K562 (cell line): ENCODE measurements around the gene ENDOU. TPM values are rescaled to one million over a fixed set of nuclear protein-coding genes. Genes with fewer than 3 reads are reported as not detected.

Source experiments
- ATF7 ChIP-seq: fragments of 450-650 bp; IDR thresholded peaks from 2 replicates; pipeline ENCODE4 v1.7.1; 2014; ENCODE audit warnings: mild to moderate bottlenecking, moderate library complexity
- BMI1 ChIP-seq: fragments of 150-350 bp; IDR thresholded peaks from 2 replicates; pipeline ENCODE4 v1.6.1; 2014; ENCODE audit warnings: low read length
- DMBX1 ChIP-seq: fragments of 250-450 bp; sonication (Bioruptor Pico); IDR thresholded peaks from 2 replicates; pipeline ENCODE4 v1.8.0; 2022; ENCODE audit warnings: inconsistent platforms, mild to moderate bottlenecking, moderate library complexity, borderline replicate concordance
- ELF2 ChIP-seq: fragments of 250-450 bp; sonication (Bioruptor Pico); IDR thresholded peaks from 2 replicates; pipeline ENCODE4 v1.5.0; 2021; ENCODE audit warnings: mild to moderate bottlenecking
- GATAD2B ChIP-seq: fragments of 450-650 bp; IDR thresholded peaks from 2 replicates; pipeline ENCODE4 v1.6.1; 2017; ENCODE audit warnings: mild to moderate bottlenecking, borderline replicate concordance
- KDM5B ChIP-seq: fragments of 200-600 bp; sonication (generic); IDR thresholded peaks from 2 replicates; pipeline ENCODE4 v1.6.1; 2012; ENCODE audit warnings: low read depth, mild to moderate bottlenecking, moderate library complexity, low read length, control low read depth, inconsistent platforms; ENCODE audit not compliant: insufficient replicate concordance
- KLF6 ChIP-seq: fragments of 250-450 bp; sonication (Bioruptor Pico); IDR thresholded peaks from 2 replicates; pipeline ENCODE4 v1.4.0; 2020; ENCODE audit warnings: mild to moderate bottlenecking, moderate library complexity, borderline replicate concordance
- MBD2 ChIP-seq: sonication (generic); IDR thresholded peaks from 2 replicates; pipeline ENCODE4 v1.6.1; 2016; ENCODE audit warnings: low read depth, borderline replicate concordance
- NRF1 ChIP-seq, 2 experiments: fragments of 450-650 bp; IDR thresholded peaks in 1 of 2; conservative IDR thresholded peaks in 1 of 2; 2 replicates each; pipeline ENCODE4 v1.6.1; 2014; ENCODE audit warnings: mild to moderate bottlenecking in 2 of 2
- RREB1 ChIP-seq: fragments of 250-450 bp; sonication (Bioruptor Pico); IDR thresholded peaks from 2 replicates; pipeline ENCODE4 v1.4.0; 2020
- SAP30 ChIP-seq: fragments of 200-600 bp; sonication (generic); IDR thresholded peaks from 2 replicates; pipeline ENCODE4 v1.6.1; 2012; ENCODE audit warnings: borderline replicate concordance, low read depth, mild to moderate bottlenecking, moderate library complexity, low read length, control low read depth, inconsistent platforms; ENCODE audit not compliant: insufficient read depth, poor library complexity, severe bottlenecking
- SMARCE1 ChIP-seq: fragments of 450-650 bp; IDR thresholded peaks from 2 replicates; pipeline ENCODE4 v1.7.1; 2016; ENCODE audit warnings: mild to moderate bottlenecking
- SUPT5H ChIP-seq: fragments of 450-650 bp; IDR thresholded peaks from 2 replicates; pipeline ENCODE4 v1.6.1; 2016
- TAF9B ChIP-seq: fragments of 450-650 bp; IDR thresholded peaks from 2 replicates; pipeline ENCODE4 v1.6.1; 2018; ENCODE audit warnings: mild to moderate bottlenecking; ENCODE audit not compliant: partially characterized antibody
- TGIF2 ChIP-seq: sonication (generic); formaldehyde crosslinking; IDR thresholded peaks from 2 replicates; pipeline ENCODE4 v1.8.1; 2022; ENCODE audit warnings: mild to moderate bottlenecking, missing genetic modification reagents, moderate library complexity
- ZBTB1 ChIP-seq: sonication (generic); formaldehyde crosslinking; IDR thresholded peaks from 2 replicates; pipeline ENCODE4 v1.8.1; 2023; ENCODE audit warnings: missing genetic modification reagents, low read depth, mild to moderate bottlenecking, borderline replicate concordance
- ZNF778 ChIP-seq: fragments of 450-650 bp; formaldehyde crosslinking; IDR thresholded peaks from 2 replicates; pipeline ENCODE4 v1.4.0; 2020; ENCODE audit warnings: mild to moderate bottlenecking, moderate library complexity
- polyA plus RNA-seq, 8 experiments: library from polyadenylated mRNA; depleted of rRNA in 4 of 8; stranded (reverse) in 5 of 8; unstranded in 3 of 8; fragments of >200 nt; fragmentation: Nextera tagmentation in 2 of 8; fragmentation: Illumina TruSeq in 1 of 8; extraction: Ambion mirVana in 2 of 8; extraction: Trizol in 1 of 8; gene quantifications; 2 replicates each; pipeline versions ENCODE4 v1.2.1 to v1.2.3, GENCODE V29; 2011 to 2014; ENCODE audit warnings: inconsistent platforms in 1 of 8, missing spikeins in 1 of 8
- total RNA-seq, 7 experiments: library from RNA; depleted of rRNA in 6 of 7; stranded (reverse); fragments of >200 nt in 6 of 7; fragmentation: Illumina TruSeq in 2 of 7; extraction: Trizol in 2 of 7; gene quantifications; 2 replicates each; pipeline versions ENCODE4 v1.2.1 to v1.2.3, GENCODE V29; 2011 to 2021; ENCODE audit warnings: low replicate concordance in 1 of 7
- TF ChIP-seq, protein P1 (sequence below): fragments of 450-650 bp; formaldehyde crosslinking; IDR thresholded peaks from 2 replicates; pipeline ENCODE4 v1.4.0; 2022; ENCODE audit warnings: mild to moderate bottlenecking, moderate library complexity
- TF ChIP-seq, protein P2 (sequence below): sonication (generic); formaldehyde crosslinking; IDR thresholded peaks from 2 replicates; pipeline ENCODE4 v1.8.0; 2022; ENCODE audit warnings: missing genetic modification reagents, mild to moderate bottlenecking, borderline replicate concordance

The ENDOU gene
- total and polyA plus RNA-seq, 9 of the 15 experiments (the other 6 are each of a cell fraction or from before 2014, with no cell fraction given): 0.03 TPM; not detected in 8

GRCh38 chr12:47773062-47773857 is 48.0 kb upstream of the ENDOU start, which contains the start of gene SLC48A1 (continued):
- TF ChIP-seq RREB1 (CRISPR knock-in tag) (peak; percentile 74; the same call in 1 of the 2 replicates), ZNF778 (CRISPR knock-in tag) (no peak), MBD2 (no peak), ATF7 (no peak), TAF9B (no peak), ZBTB1 (CRISPR knock-in tag) (peak; percentile 99), BMI1 (no peak), KLF6 (CRISPR knock-in tag) (no peak), TGIF2 (CRISPR knock-in tag) (0 out of 2 replicates have a peak, but pooled peaks have one; percentile 76), SMARCE1 (no peak), GATAD2B (peak; percentile 82; the same call in 1 of the 2 replicates), NRF1 (conservative IDR thresholded peaks at IDR 0.05 in 1 of 2, IDR thresholded peaks at IDR 0.05 in 1 of 2) (peak in 1 of 2 experiments; percentile 53; a peak in 2 of 4 replicates), SAP30 (no peak), DMBX1 (CRISPR knock-in tag) (peak; percentile 45; the same call in 1 of the 2 replicates), SUPT5H (peak; percentile 37; the same call in 1 of the 2 replicates), ELF2 (CRISPR knock-in tag) (no peak), KDM5B (peak; percentile 62)
- TF ChIP-seq, protein P1, sequence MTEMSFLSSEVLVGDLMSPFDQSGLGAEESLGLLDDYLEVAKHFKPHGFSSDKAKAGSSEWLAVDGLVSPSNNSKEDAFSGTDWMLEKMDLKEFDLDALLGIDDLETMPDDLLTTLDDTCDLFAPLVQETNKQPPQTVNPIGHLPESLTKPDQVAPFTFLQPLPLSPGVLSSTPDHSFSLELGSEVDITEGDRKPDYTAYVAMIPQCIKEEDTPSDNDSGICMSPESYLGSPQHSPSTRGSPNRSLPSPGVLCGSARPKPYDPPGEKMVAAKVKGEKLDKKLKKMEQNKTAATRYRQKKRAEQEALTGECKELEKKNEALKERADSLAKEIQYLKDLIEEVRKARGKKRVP (CRISPR knock-in tag): no peak
- TF ChIP-seq, protein P2, sequence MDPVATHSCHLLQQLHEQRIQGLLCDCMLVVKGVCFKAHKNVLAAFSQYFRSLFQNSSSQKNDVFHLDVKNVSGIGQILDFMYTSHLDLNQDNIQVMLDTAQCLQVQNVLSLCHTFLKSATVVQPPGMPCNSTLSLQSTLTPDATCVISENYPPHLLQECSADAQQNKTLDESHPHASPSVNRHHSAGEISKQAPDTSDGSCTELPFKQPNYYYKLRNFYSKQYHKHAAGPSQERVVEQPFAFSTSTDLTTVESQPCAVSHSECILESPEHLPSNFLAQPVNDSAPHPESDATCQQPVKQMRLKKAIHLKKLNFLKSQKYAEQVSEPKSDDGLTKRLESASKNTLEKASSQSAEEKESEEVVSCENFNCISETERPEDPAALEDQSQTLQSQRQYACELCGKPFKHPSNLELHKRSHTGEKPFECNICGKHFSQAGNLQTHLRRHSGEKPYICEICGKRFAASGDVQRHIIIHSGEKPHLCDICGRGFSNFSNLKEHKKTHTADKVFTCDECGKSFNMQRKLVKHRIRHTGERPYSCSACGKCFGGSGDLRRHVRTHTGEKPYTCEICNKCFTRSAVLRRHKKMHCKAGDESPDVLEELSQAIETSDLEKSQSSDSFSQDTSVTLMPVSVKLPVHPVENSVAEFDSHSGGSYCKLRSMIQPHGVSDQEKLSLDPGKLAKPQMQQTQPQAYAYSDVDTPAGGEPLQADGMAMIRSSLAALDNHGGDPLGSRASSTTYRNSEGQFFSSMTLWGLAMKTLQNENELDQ: no peak
